Natural killer cell (primary cell): ENCODE data around the gene KCNA3. TPM values are rescaled to one million over a fixed set of nuclear protein-coding genes. Genes with fewer than 3 reads are reported as not detected.
"Not testable (repeated sequence)": the region's sequence is repeated elsewhere in the genome, so short reads cannot be mapped to it uniquely, and the experiment has no call there.

Experiments used
- ATAC-seq, 3 donors: fragments of 150-1000 bp in 2 of 3; fragments of 200-7000 bp in 1 of 3; cut with Tn5 transposase; 1 replicate in 1 of 3; 2 replicates in 2 of 3; pipeline ENCODE4 v1.10.0; 2021; ENCODE audit warnings: mild to moderate bottlenecking in 2 of 3, moderate library complexity in 2 of 3
- DNase-seq, 2 donors: peaks; one replicate each; pipeline versions ENCODE4 v3.0.0 to v3.0.0-alpha.2; 2013 to 2021; ENCODE audit warnings: mixed read lengths in 1 of 2
- H3K27ac ChIP-seq: one replicate; pipeline ENCODE4 v1.5.1; 2013; ENCODE audit warnings: mild to moderate bottlenecking, low read length
- H3K27me3 ChIP-seq: one replicate; pipeline ENCODE4 v1.6.1; 2013; ENCODE audit warnings: low read length; ENCODE audit not compliant: control insufficient read depth, insufficient read depth
- H3K36me3 ChIP-seq: one replicate; pipeline ENCODE4 v1.6.1; 2013; ENCODE audit warnings: low read length; ENCODE audit not compliant: control insufficient read depth, insufficient read depth
- H3K4me1 ChIP-seq: one replicate; pipeline ENCODE4 v1.6.1; 2013; ENCODE audit warnings: low read length; ENCODE audit not compliant: control insufficient read depth, insufficient read depth
- H3K4me3 ChIP-seq: one replicate; pipeline ENCODE4 v1.5.1; 2013; ENCODE audit warnings: low read length
- H3K9me3 ChIP-seq: one replicate; pipeline ENCODE4 v1.6.1; 2013; ENCODE audit warnings: low read length; ENCODE audit not compliant: control insufficient read depth, insufficient read depth
- H3K27ac Mint-ChIP-seq, 2 donors: one replicate each; pipeline ENCODE4 v1.8.0; 2022; ENCODE audit warnings: mild to moderate bottlenecking in 2 of 2, mixed read lengths in 2 of 2, moderate library complexity in 1 of 2
- H3K27me3 Mint-ChIP-seq, 2 donors: one replicate each; pipeline ENCODE4 v1.8.0; 2022; ENCODE audit warnings: low read depth in 2 of 2, mixed read lengths in 2 of 2
- H3K36me3 Mint-ChIP-seq: one replicate; pipeline ENCODE4 v1.8.0; 2022; ENCODE audit warnings: mixed read lengths
- H3K4me1 Mint-ChIP-seq, 2 donors: one replicate each; pipeline ENCODE4 v1.8.0; 2022; ENCODE audit warnings: mixed read lengths in 2 of 2
- H3K4me3 Mint-ChIP-seq: one replicate; pipeline ENCODE4 v1.8.0; 2022; ENCODE audit warnings: mild to moderate bottlenecking, moderate library complexity, mixed read lengths
- H3K9me3 Mint-ChIP-seq, 2 donors: one replicate each; pipeline ENCODE4 v1.8.0; 2022; ENCODE audit warnings: mixed read lengths in 2 of 2
- WGBS: methylation state at CpG from one replicate; pipeline ENCODE4 v1.1.7; 2013; ENCODE audit warnings: missing lambda C conversion rate; ENCODE audit not compliant: insufficient coverage; 5-methylcytosine and 5-hydroxymethylcytosine counted together
- intact Hi-C: fragments of 100-400 bp; cut with micrococcal nuclease; formaldehyde crosslinking; loops from one replicate; pipeline ENCODE4 v1.14.2; 2022
- total RNA-seq, 4 donors: library from RNA; stranded (reverse); fragments of 120-200 nt in 1 of 4; gene quantifications; one replicate each; pipeline versions ENCODE4 v1.2.3 to v1.2.4, GENCODE V29; 2013 to 2022
- TF ChIP-seq, protein P1 (sequence below): fragments of 200-600 bp; IDR thresholded peaks from one replicate; pipeline ENCODE4 v1.8.0; 2022; ENCODE audit warnings: antibody characterized with exemption

The KCNA3 gene
- total RNA-seq, 3 donors from 2014 or later (not counting 1 experiment from before 2014, with no cell fraction given) = 19.7 to 36.2 (median 30.3) TPM

DNA sequence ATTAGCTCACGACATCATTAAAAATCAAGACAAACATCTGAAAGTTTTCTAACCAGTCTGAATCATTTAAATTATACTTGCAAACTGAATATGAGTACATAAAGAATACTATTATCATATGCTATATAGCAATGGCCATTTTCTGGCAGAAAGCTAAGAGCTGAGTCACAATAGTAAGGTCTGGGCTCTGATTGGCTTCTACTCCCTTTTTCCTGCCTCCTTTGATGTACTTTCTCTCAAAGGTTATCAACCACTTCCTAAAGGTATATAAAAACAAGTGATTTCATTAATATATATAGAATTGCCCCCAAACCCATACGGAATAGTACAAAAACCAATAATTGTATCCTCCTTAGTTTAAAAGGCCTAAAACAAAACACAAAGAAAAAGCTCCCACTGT is 7.0 kb downstream of the KCNA3 start:
- no peaks in the 10 kb centered on the region for H3K27me3 ChIP-seq
- peak overlapping the region; percentile 59 for H3K4me3 Mint-ChIP-seq
- H3K9me3 Mint-ChIP-seq = no peaks in the 10 kb centered on the region
- H3K9me3 ChIP-seq = no peaks in the 10 kb centered on the region
- TF ChIP-seq, protein P1, sequence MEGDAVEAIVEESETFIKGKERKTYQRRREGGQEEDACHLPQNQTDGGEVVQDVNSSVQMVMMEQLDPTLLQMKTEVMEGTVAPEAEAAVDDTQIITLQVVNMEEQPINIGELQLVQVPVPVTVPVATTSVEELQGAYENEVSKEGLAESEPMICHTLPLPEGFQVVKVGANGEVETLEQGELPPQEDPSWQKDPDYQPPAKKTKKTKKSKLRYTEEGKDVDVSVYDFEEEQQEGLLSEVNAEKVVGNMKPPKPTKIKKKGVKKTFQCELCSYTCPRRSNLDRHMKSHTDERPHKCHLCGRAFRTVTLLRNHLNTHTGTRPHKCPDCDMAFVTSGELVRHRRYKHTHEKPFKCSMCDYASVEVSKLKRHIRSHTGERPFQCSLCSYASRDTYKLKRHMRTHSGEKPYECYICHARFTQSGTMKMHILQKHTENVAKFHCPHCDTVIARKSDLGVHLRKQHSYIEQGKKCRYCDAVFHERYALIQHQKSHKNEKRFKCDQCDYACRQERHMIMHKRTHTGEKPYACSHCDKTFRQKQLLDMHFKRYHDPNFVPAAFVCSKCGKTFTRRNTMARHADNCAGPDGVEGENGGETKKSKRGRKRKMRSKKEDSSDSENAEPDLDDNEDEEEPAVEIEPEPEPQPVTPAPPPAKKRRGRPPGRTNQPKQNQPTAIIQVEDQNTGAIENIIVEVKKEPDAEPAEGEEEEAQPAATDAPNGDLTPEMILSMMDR = no peak
- H3K4me1 Mint-ChIP-seq = peaks cover 32 to 34% of the 10 kb centered on the region in 2 donors
- no peaks in the 10 kb centered on the region for H3K36me3 Mint-ChIP-seq
- peak overlapping the region; percentile 85 to 98 for H3K27ac Mint-ChIP-seq
- peaks cover 7% of the 10 kb centered on the region for H3K4me1 ChIP-seq
- DNase-seq = peak in 1 of 2 donors; percentile 46
- 80% methylated on average over 1 of the region's 2 CpGs for WGBS
- no peak overlapping the region for H3K4me3 ChIP-seq
- ATAC-seq = no peak
- H3K36me3 ChIP-seq = peaks cover 38% of the 10 kb centered on the region
- intact Hi-C loops = no loop called here
- no peaks in the 10 kb centered on the region for H3K27me3 Mint-ChIP-seq
- peak overlapping the region; percentile 54 for H3K27ac ChIP-seq

DNA sequence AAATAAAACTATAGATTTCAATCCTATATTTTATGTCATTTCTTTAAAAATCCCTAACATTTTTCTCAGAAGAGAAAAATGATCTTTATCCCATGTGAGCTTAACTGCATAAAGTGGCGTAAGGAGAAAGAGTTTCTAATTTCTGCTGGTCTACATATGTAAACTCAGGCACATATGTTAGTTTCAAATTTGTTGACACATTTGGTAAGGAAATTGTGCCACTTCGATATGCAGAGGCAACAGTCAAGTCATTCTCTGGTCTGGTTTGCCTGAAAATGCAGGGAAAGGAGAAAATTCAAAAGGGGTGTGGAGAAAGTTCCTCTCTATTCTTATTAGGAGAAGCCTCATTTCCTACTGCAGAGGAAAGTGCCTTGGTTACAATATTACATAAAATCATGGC is 11.5 kb downstream of the KCNA3 start:
- no peak for ATAC-seq
- Mint-ChIP-seq H3K27me3 (no peaks in the 10 kb centered on the region), H3K9me3 (no peaks in the 10 kb centered on the region), H3K36me3 (no peaks in the 10 kb centered on the region), H3K4me3 (no peak overlapping the region), H3K27ac (peak overlapping the region in 1 of 2 donors; percentile 11), H3K4me1 (peaks cover 4% of the 10 kb centered on the region in 2 donors)
- H3K27ac ChIP-seq = no peak overlapping the region
- TF ChIP-seq, protein P1 = no peak
- H3K27me3 ChIP-seq = no peaks in the 10 kb centered on the region
- H3K36me3 ChIP-seq = peaks cover 62% of the 10 kb centered on the region
- intact Hi-C loops = no loop called here
- H3K9me3 ChIP-seq = no peaks in the 10 kb centered on the region
- no peaks in the 10 kb centered on the region for H3K4me1 ChIP-seq
- no peak overlapping the region for H3K4me3 ChIP-seq
- DNase-seq = no peak
- 86% methylated on average over 2 of the region's 2 CpGs for WGBS

DNA sequence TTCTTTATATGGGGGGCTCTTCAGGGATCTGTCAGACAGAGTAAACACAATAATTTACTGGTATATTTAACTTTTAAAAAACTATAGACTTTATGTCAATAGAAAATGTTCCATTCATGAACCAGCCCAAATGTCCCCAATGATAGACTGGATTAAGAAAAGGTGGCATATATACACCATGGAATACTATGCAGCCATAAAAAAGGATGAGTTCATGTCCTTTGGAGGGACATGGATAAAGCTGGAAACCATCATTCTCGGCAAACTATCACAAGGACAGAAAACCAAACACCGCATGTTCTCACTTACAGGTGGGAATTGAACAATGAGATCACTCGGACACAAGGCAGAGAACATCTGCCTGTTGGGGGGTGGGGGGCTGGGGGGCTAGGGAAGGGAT is 15.2 kb downstream of the KCNA3 start:
- H3K36me3 Mint-ChIP-seq, H3K4me3 Mint-ChIP-seq, H3K9me3 ChIP-seq, H3K4me1 ChIP-seq, H3K27me3 ChIP-seq, H3K4me3 ChIP-seq, DNase-seq, H3K9me3 Mint-ChIP-seq, H3K27ac ChIP-seq, H3K27me3 Mint-ChIP-seq, ATAC-seq, intact Hi-C loops, H3K27ac Mint-ChIP-seq, H3K4me1 Mint-ChIP-seq: not testable (repeated sequence)
- peaks cover 47% of the 10 kb centered on the region for H3K36me3 ChIP-seq
- WGBS = 83% methylated on average over 2 of the region's 3 CpGs

DNA sequence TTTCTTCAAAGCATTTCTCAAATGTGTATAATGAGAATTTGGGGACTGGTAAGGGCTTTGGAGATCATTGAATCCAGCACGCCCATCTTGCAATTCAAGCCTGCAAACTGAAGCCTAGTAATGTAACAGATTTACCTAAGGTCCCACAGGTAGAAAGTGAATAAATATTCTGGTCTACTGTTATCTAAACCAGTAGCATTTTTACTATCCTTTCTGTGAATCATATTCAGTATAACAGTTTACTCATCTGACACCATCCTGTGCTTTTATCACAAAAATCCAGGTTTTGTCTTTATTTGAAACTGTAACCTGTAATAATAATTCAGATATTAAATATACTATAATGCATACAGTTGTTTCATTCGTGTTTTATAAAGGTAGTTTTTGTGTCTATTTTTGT is 17.4 kb downstream of the KCNA3 start:
- 100% methylated on average over 1 of the region's 2 CpGs for WGBS
- TF ChIP-seq, protein P1 = no peak
- H3K4me3 Mint-ChIP-seq = no peak overlapping the region
- Histone ChIP-seq H3K4me3 (no peak overlapping the region), H3K4me1 (no peaks in the 10 kb centered on the region), H3K27me3 (no peaks in the 10 kb centered on the region), H3K9me3 (no peaks in the 10 kb centered on the region), H3K36me3 (peaks cover 33% of the 10 kb centered on the region), H3K27ac (no peak overlapping the region)
- H3K9me3 Mint-ChIP-seq = no peaks in the 10 kb centered on the region
- no peaks in the 10 kb centered on the region for H3K27me3 Mint-ChIP-seq
- ATAC-seq (no peak), DNase-seq (no peak)
- peaks cover 5 to 8% of the 10 kb centered on the region in 2 donors for H3K4me1 Mint-ChIP-seq
- intact Hi-C loops = no loop called here
- H3K36me3 Mint-ChIP-seq = no peaks in the 10 kb centered on the region
- H3K27ac Mint-ChIP-seq = no peak overlapping the region
